GM18873 (cell line): ENCODE measurements around the gene COTL1.
"Not testable (repeated sequence)": the region's sequence is repeated elsewhere in the genome, so short reads cannot be mapped to it uniquely, and the experiment has no call there.

Experiments used
- ATAC-seq: cut with Tn5 transposase; IDR thresholded peaks from one replicate; pipeline ENCODE4 v1.9.1; 2021; ENCODE audit warnings: mild to moderate bottlenecking, moderate library complexity, moderate number of reproducible peaks; ENCODE audit not compliant: unreplicated experiment, low FRiP score

COTL1 gene

GRCh38 chr16:84643674-84644073 is 25.8 kb upstream of the COTL1 start:
- no peak for ATAC-seq

GRCh38 chr16:84643180-84643583 is 25.3 kb upstream of the COTL1 start:
- no peak for ATAC-seq

GRCh38 chr16:84641643-84642358 is 23.9 kb upstream of the COTL1 start:
- ATAC-seq: no peak

GRCh38 chr16:84640145-84640544 is 22.3 kb upstream of the COTL1 start:
- no peak for ATAC-seq

- no peak for ATAC-seq
Observed at GRCh38 chr16:84638231-84638806, 20.4 kb upstream of the COTL1 start.

- ATAC-seq: no peak
Observed at GRCh38 chr16:84637709-84638108, 19.8 kb upstream of the COTL1 start.

GRCh38 chr16:84635702-84636101 is 17.8 kb upstream of the COTL1 start:
- ATAC-seq: no peak

- ATAC-seq: no peak
Observed at GRCh38 chr16:84633622-84634021, 15.7 kb upstream of the COTL1 start.

- ATAC-seq: not testable (repeated sequence)
Observed at GRCh38 chr16:84632862-84633261, 15.0 kb upstream of the COTL1 start.

GRCh38 chr16:84631886-84632285 is 14.0 kb upstream of the COTL1 start:
- ATAC-seq: no peak

- ATAC-seq: no peak
Observed at GRCh38 chr16:84631153-84631466, 13.2 kb upstream of the COTL1 start.

GRCh38 chr16:84630446-84631152 is 12.7 kb upstream of the COTL1 start:
- ATAC-seq: no peak

- no peak for ATAC-seq
Observed at GRCh38 chr16:84630009-84630408, 12.1 kb upstream of the COTL1 start.

GRCh38 chr16:84629580-84629979 is 11.7 kb upstream of the COTL1 start:
- ATAC-seq: no peak

GRCh38 chr16:84628226-84628731 is 10.4 kb upstream of the COTL1 start:
- ATAC-seq: no peak

GRCh38 chr16:84625556-84625955 is 7.7 kb upstream of the COTL1 start:
- no peak for ATAC-seq

GRCh38 chr16:84620913-84621312 is 3.0 kb upstream of the COTL1 start:
- not testable (repeated sequence) for ATAC-seq

GRCh38 chr16:84618581-84619460 is 943 bp upstream of the COTL1 start:
- ATAC-seq: no peak

- peak; percentile 20 for ATAC-seq
Observed at GRCh38 chr16:84617041-84617790, 662 bp downstream of the COTL1 start.

- no peak for ATAC-seq
Observed at GRCh38 chr16:84616515-84616914, 1.4 kb downstream of the COTL1 start.
